IMR-90 (cell line): ENCODE results near the gene RCBTB1. TPM values are rescaled to one million over a fixed set of nuclear protein-coding genes. Genes with fewer than 3 reads are reported as not detected.

Experiments
- ATAC-seq: fragments of 200-7000 bp; cut with Tn5 transposase; 2 replicates; pipeline ENCODE4 v1.9.1; 2020; ENCODE audit warnings: low read depth, mild to moderate bottlenecking, moderate library complexity
- BruUV-seq: library from RNA; stranded (reverse); fragments of 400-500 nt; replicated peaks from 2 replicates; lab custom pipeline; 2021; lab: Mats Ljungman, UMichigan
- CTCF ChIA-PET: fragments of 300-600 bp; formaldehyde crosslinking; extraction: SDS; loops from one replicate; lab custom pipeline; 2021; ENCODE audit warnings: antibody characterized with exemption; lab: Yijun Ruan, JAX
- POLR2A ChIA-PET: fragments of 300-600 bp; sonication (Branson Sonifier 250); formaldehyde crosslinking; loops from one replicate; lab custom pipeline; 2022; ENCODE audit warnings: antibody characterized with exemption; ENCODE audit not compliant: unreplicated experiment; lab: Charles Lee
- DNase-seq: peaks from one replicate; pipeline ENCODE4 v3.0.0; 2013
- H2AFZ ChIP-seq: replicated peaks from 2 replicates; pipeline ENCODE3; 2013; ENCODE audit warnings: low read length, mild to moderate bottlenecking; ENCODE audit not compliant: poor library complexity
- H2AK5ac ChIP-seq: 2 replicates; pipeline ENCODE4 v1.6.1; 2013; ENCODE audit warnings: low read depth, low read length, inconsistent platforms
- H2AK9ac ChIP-seq: replicated peaks from 2 replicates; pipeline ENCODE3; 2013; ENCODE audit warnings: mild to moderate bottlenecking, low read depth, low read length, moderate library complexity; ENCODE audit not compliant: poor library complexity
- H2BK120ac ChIP-seq: 2 replicates; pipeline ENCODE4 v1.6.1; 2013; ENCODE audit warnings: low read depth, low read length, inconsistent platforms
- H2BK15ac ChIP-seq: 3 replicates; pipeline ENCODE4 v1.6.1; 2013; ENCODE audit warnings: low read depth, low read length, inconsistent platforms
- H2BK20ac ChIP-seq: 2 replicates; pipeline ENCODE4 v1.6.1; 2013; ENCODE audit warnings: low read depth, mild to moderate bottlenecking, inconsistent platforms, low read length, moderate library complexity
- H2BK5ac ChIP-seq: 2 replicates; pipeline ENCODE4 v1.6.1; 2013; ENCODE audit warnings: mild to moderate bottlenecking, low read depth, low read length, inconsistent platforms; ENCODE audit not compliant: poor library complexity, severe bottlenecking
- H3K14ac ChIP-seq: replicated peaks from 2 replicates; pipeline ENCODE4 v1.6.1; 2013; ENCODE audit warnings: low read depth, low read length, inconsistent platforms
- H3K18ac ChIP-seq: 2 replicates; pipeline ENCODE4 v1.6.1; 2013; ENCODE audit warnings: low read depth, low read length, control low read depth
- H3K23ac ChIP-seq: 2 replicates; pipeline ENCODE4 v1.6.1; 2013; ENCODE audit warnings: low read depth, low read length, inconsistent platforms
- H3K27ac ChIP-seq: 2 replicates; pipeline ENCODE4 v1.5.1; 2013; ENCODE audit warnings: mild to moderate bottlenecking, control low read depth, low read length; ENCODE audit not compliant: insufficient read depth
- H3K27me3 ChIP-seq: 2 replicates; pipeline ENCODE4 v1.6.1; 2013; ENCODE audit warnings: low read length; ENCODE audit not compliant: control insufficient read depth, insufficient read depth
- H3K36me3 ChIP-seq: 2 replicates; pipeline ENCODE4 v1.6.1; 2013; ENCODE audit warnings: low read length, mixed read lengths; ENCODE audit not compliant: control insufficient read depth, insufficient read depth
- H3K4ac ChIP-seq: 2 replicates; pipeline ENCODE4 v1.6.1; 2013; ENCODE audit warnings: low read depth, low read length, inconsistent platforms
- H3K4me1 ChIP-seq: 2 replicates; pipeline ENCODE4 v1.6.1; 2013; ENCODE audit warnings: low read length, mixed read lengths; ENCODE audit not compliant: control insufficient read depth, insufficient read depth
- H3K4me2 ChIP-seq: 2 replicates; pipeline ENCODE4 v1.6.1; 2013; ENCODE audit warnings: low read depth, mild to moderate bottlenecking, control low read depth, low read length, moderate library complexity
- H3K4me3 ChIP-seq: 2 replicates; pipeline ENCODE4 v1.5.1; 2013; ENCODE audit warnings: low read depth, mild to moderate bottlenecking, control low read depth, low read length, moderate library complexity; ENCODE audit not compliant: insufficient read depth
- H3K56ac ChIP-seq: 2 replicates; pipeline ENCODE4 v1.6.1; 2013; ENCODE audit warnings: low read length, inconsistent platforms; ENCODE audit not compliant: insufficient read depth; ENCODE audit errors: extremely low read depth
- H3K79me1 ChIP-seq, 2 experiments: 2 replicates each; pipeline ENCODE4 v1.6.1; 2013; ENCODE audit warnings: low read length in 2 of 2, inconsistent platforms in 1 of 2, low read depth in 1 of 2
- H3K9ac ChIP-seq: 2 replicates; pipeline ENCODE4 v1.6.1; 2013; ENCODE audit warnings: low read depth, low read length, control low read depth
- H3K9me1 ChIP-seq: 2 replicates; pipeline ENCODE4 v1.6.1; 2013; ENCODE audit warnings: low read length, inconsistent platforms; ENCODE audit not compliant: insufficient read depth
- H3K9me3 ChIP-seq: 2 replicates; pipeline ENCODE4 v1.6.1; 2013; ENCODE audit warnings: low read length; ENCODE audit not compliant: control insufficient read depth, insufficient read depth
- H4K20me1 ChIP-seq: 2 replicates; pipeline ENCODE4 v1.6.1; 2013; ENCODE audit warnings: low read length, inconsistent platforms; ENCODE audit not compliant: insufficient read depth
- H4K5ac ChIP-seq: 2 replicates; pipeline ENCODE4 v1.6.1; 2013; ENCODE audit warnings: mild to moderate bottlenecking, low read depth, low read length, control low read depth
- H4K8ac ChIP-seq, 2 experiments: 2 replicates each; pipeline ENCODE4 v1.6.1; 2013; ENCODE audit warnings: low read depth in 2 of 2, low read length in 2 of 2, control low read depth in 1 of 2, inconsistent platforms in 1 of 2
- H4K91ac ChIP-seq: 2 replicates; pipeline ENCODE4 v1.6.1; 2013; ENCODE audit warnings: low read depth, low read length, inconsistent platforms; ENCODE audit not compliant: insufficient read depth
- BHLHE40 ChIP-seq: fragments of 150-350 bp; IDR thresholded peaks from 2 replicates; pipeline ENCODE4 v1.6.1; 2016; ENCODE audit warnings: mild to moderate bottlenecking, low read depth, low read length
- CHD1 ChIP-seq: IDR thresholded peaks from 2 replicates; pipeline ENCODE4 v1.6.1; 2012; ENCODE audit warnings: low read depth, low read length, improper control_type of control experiment
- MAFK ChIP-seq: IDR thresholded peaks from 2 replicates; pipeline ENCODE4 v1.6.1; 2012; ENCODE audit warnings: low read depth, low read length, improper control_type of control experiment
- NFE2L2 ChIP-seq: fragments of 150-350 bp; IDR thresholded peaks from 2 replicates; pipeline ENCODE4 v1.6.1; 2016; ENCODE audit warnings: low read depth, mild to moderate bottlenecking, low read length
- POLR2A ChIP-seq: IDR thresholded peaks from 2 replicates; pipeline ENCODE4 v1.6.1; 2012; ENCODE audit warnings: mild to moderate bottlenecking, low read depth, low read length
- RFX5 ChIP-seq: IDR thresholded peaks from 2 replicates; pipeline ENCODE4 v1.8.0; 2012; ENCODE audit warnings: low read depth, mild to moderate bottlenecking, low read length, moderate library complexity
- USF2 ChIP-seq: fragments of 150-350 bp; IDR thresholded peaks from 2 replicates; pipeline ENCODE4 v1.6.1; 2017; ENCODE audit warnings: mild to moderate bottlenecking, antibody characterized with exemption, low read length, low read depth
- WGBS, 2 experiments: methylation state at CpG; one replicate each; pipeline versions ENCODE4 v1.1.5 to v1.1.7; 2013; ENCODE audit warnings: missing lambda C conversion rate in 2 of 2; ENCODE audit not compliant: insufficient read length in 1 of 2; ENCODE audit errors: extremely low coverage in 2 of 2; 5-methylcytosine and 5-hydroxymethylcytosine counted together
- dilution Hi-C: fragments of 300-500 bp; cut with HindIII; formaldehyde crosslinking; loops from one replicate; pipeline ENCODE4 v1.14.3; 2018; ENCODE audit warnings: low sequenced_read_pairs; ENCODE audit not compliant: unreplicated experiment
- in situ Hi-C: fragments of 300-500 bp; cut with MboI; formaldehyde crosslinking; loops from 3 replicates; pipeline ENCODE4 v1.14.3; 2019; ENCODE audit warnings: low sequenced_read_pairs, inconsistent platforms, mixed read lengths
- intact Hi-C: fragments of 100-400 bp; cut with micrococcal nuclease; formaldehyde crosslinking; loops from 2 replicates; pipeline ENCODE4 v1.10.0; 2022
- polyA plus RNA-seq, 3 experiments: library from polyadenylated mRNA; depleted of rRNA; stranded (reverse); fragments of >200 nt; gene quantifications; 2 replicates each; pipeline ENCODE4 v1.2.3, GENCODE V29; 2012; ENCODE audit warnings: low replicate concordance in 1 of 3
- total RNA-seq: library from RNA; depleted of rRNA; stranded (reverse); fragments of >200 nt; gene quantifications from 2 replicates; pipeline ENCODE4 v1.2.3, GENCODE V29; 2012

RCBTB1 gene
- total and polyA plus RNA-seq, 2 of the 4 experiments (the other 2 are of a cell fraction), result 11.3 to 11.6 TPM

GRCh38 chr13:49560270-49561061 lies 24.9 kb downstream of the RCBTB1 start (continued):
- no peak for TF ChIP-seq USF2
- TF ChIP-seq MAFK, result no peak
- TF ChIP-seq NFE2L2, result no peak

- Histone ChIP-seq H2BK15ac (no peak overlapping the region), H3K18ac (no peak overlapping the region), H2BK20ac (no peak overlapping the region), H2BK120ac (no peak overlapping the region), H3K4ac (no peak overlapping the region), H2AFZ (no peak overlapping the region), H3K4me2 (no peak overlapping the region), H4K20me1 (no peaks in the 10 kb centered on the region), H3K27ac (no peak overlapping the region), H2AK9ac (no peak overlapping the region), H4K8ac (no peak overlapping the region), H3K27me3 (no peaks in the 10 kb centered on the region), H3K23ac (no peak overlapping the region), H3K79me1 (peaks cover 0 to 11% of the 10 kb centered on the region in 2 experiments; a peak in 2 of 4 replicates), H3K4me1 (peaks cover 7% of the 10 kb centered on the region), H2AK5ac (no peak overlapping the region), H4K91ac (no peak overlapping the region), H3K14ac (no peak overlapping the region), H3K9me3 (no peaks in the 10 kb centered on the region), H3K4me3 (no peak overlapping the region), H3K56ac (no peak overlapping the region), H3K9me1 (peaks cover 4% of the 10 kb centered on the region), H3K36me3 (peaks cover 17% of the 10 kb centered on the region), H3K9ac (no peak overlapping the region), H4K5ac (no peak overlapping the region), H2BK5ac (no peak overlapping the region)
- TF ChIP-seq RFX5, result no peak
- no peak for TF ChIP-seq CHD1
- TF ChIP-seq BHLHE40, result no peak
- TF ChIP-seq POLR2A, result no peak
- TF ChIP-seq MAFK, result no peak
- in situ Hi-C loops, result no loop called here
- intact Hi-C loops, result no loop called here
- ATAC-seq (no peak), DNase-seq (no peak)
- CTCF ChIA-PET, result no interaction called here
- dilution Hi-C loops, result no loop called here
- WGBS, 2 experiments, result no CpG with 5 or more reads among the region's 3 CpGs
- BruUV-seq, result no TSS peak
- POLR2A ChIA-PET, result no interaction called here
These were observed 26.4 kb downstream of the RCBTB1 start for GRCh38 chr13:49559006-49559405.
